ENCODE measurements around the gene REV1. TPM values are rescaled to one million over a fixed set of nuclear protein-coding genes. Genes with fewer than 3 reads are reported as not detected.

REV1 gene
- total and polyA plus RNA-seq, 2 of the 8 experiments (the other 6 are each of a cell fraction or from before 2014, with no cell fraction given): 16.6 to 34.3 TPM

DNA sequence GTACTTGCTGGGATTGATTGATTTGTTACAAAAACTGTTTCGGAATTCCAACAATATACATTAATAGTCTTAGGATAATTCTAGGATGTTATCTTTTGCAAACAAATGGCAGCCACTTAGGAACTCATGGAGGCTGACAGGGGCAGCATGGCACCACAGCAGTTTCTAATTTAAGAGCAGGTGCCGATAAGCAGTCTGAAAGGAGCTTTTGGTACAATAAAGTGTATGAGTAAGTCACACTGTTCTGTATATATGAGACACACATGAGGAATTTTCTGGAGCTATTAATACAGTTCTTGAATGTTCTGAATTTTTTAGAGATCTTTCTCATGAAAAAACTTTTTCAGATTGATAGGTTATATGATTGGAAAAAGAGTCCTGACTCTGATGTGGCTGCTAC lies 100.4 kb downstream of the REV1 start:
- Histone ChIP-seq H3K23ac (ENCODE audit: insufficient read length) (no peak overlapping the region), H3K4me2 (ENCODE audit: insufficient read depth in 1 of 2, low read depth in 2 of 2, low read length in 2 of 2) (no peak overlapping the region), H3K9ac (replicated peaks in 1 of 4; ENCODE audit: extremely low read depth in 1 of 4, low read depth in 3 of 4, low read length in 3 of 4) (no peak overlapping the region), H2BK12ac (ENCODE audit: low read depth, low read length) (no peak overlapping the region), H3K4me1 (replicated peaks in 1 of 4; ENCODE audit: control insufficient read depth in 3 of 4, insufficient read depth in 4 of 4, low read length in 3 of 4) (no peaks in the 10 kb centered on the region), H2AFZ (ENCODE audit: low read length) (no peak overlapping the region), H2BK120ac (replicated peaks; ENCODE audit: low read depth, low read length) (no peak overlapping the region), H3K4me3 (ENCODE audit: extremely low read depth in 1 of 4, insufficient read depth in 2 of 4, low read depth in 3 of 4, low read length in 4 of 4) (no peak overlapping the region), H4K20me1 (replicated peaks in 1 of 2; ENCODE audit: control insufficient read depth in 1 of 2, insufficient read depth in 2 of 2, low read length in 2 of 2) (no peaks in the 10 kb centered on the region), H3K4ac (replicated peaks; ENCODE audit: insufficient read length, low read depth, low read length) (no peak overlapping the region), H2BK5ac (ENCODE audit: low read depth, low read length) (no peak overlapping the region), H3K27me3 (replicated peaks in 1 of 4; ENCODE audit: control insufficient read depth in 3 of 4, extremely low read depth in 1 of 4, insufficient read depth in 3 of 4, low read length in 3 of 4) (no peaks in the 10 kb centered on the region), H2BK20ac (ENCODE audit: low read length) (no peak overlapping the region), H3K18ac (ENCODE audit: extremely low read depth, low read length) (no peak overlapping the region), H4K5ac (ENCODE audit: insufficient read length, low read depth, low read length) (no peak overlapping the region), H4K8ac (ENCODE audit: extremely low read depth, insufficient read depth, low read length) (no peak overlapping the region), H3K23me2 (ENCODE audit: low read depth, low read length) (no peaks in the 10 kb centered on the region; the same call in 1 of the 2 replicates), H3K9me3 (ENCODE audit: insufficient read depth in 2 of 2, low read depth in 1 of 2, low read length in 1 of 2) (no peaks in the 10 kb centered on the region), H2BK15ac (ENCODE audit: low read length) (no peak overlapping the region), H3K27ac (ENCODE audit: low read depth, low read length) (no peak overlapping the region), H2AK5ac (ENCODE audit: low read depth, low read length) (no peak overlapping the region), H4K91ac (replicated peaks; ENCODE audit: insufficient read length, low read length) (no peak overlapping the region), H3K79me2 (ENCODE audit: control insufficient read depth in 1 of 2, insufficient read depth in 2 of 2, low read length in 2 of 2) (0 out of 4 replicates have a peak, but pooled peaks cover 0 to 2% of the 10 kb centered on the region in 2 experiments), H3K56ac (replicated peaks; ENCODE audit: insufficient read length, low read depth, low read length) (no peak overlapping the region), H3K36me3 (ENCODE audit: control insufficient read depth in 2 of 4, insufficient read depth in 4 of 4, low read length in 3 of 4) (peaks cover 5 to 47% (median 26%) of the 10 kb centered on the region in 4 experiments), H3K79me1 (ENCODE audit: low read depth, low read length) (no peaks in the 10 kb centered on the region), H3K14ac (ENCODE audit: insufficient read length) (no peak overlapping the region)
- WGBS, 2 experiments (ENCODE audit: extremely low coverage in 1 of 2, insufficient coverage in 1 of 2, insufficient read length in 1 of 2, insufficient replicate concordance in 2 of 2, low coverage in 1 of 2, low lambda C conversion rate in 2 of 2, missing lambda C conversion rate in 1 of 2): 85% methylated on average over 2 of the region's 2 CpGs; no CpG with 5 or more reads in 1 of the 2 experiments
- DNase-seq (ENCODE audit: low read depth in 1 of 2, low spot score in 2 of 2) (no peak), FAIRE-seq (no peak)
- no peak for TF ChIP-seq BACH1 (IDR thresholded peaks at IDR 0.05; ENCODE audit: low read length)
- TF ChIP-seq EP300 (IDR thresholded peaks at IDR 0.05; ENCODE audit: borderline replicate concordance in 1 of 2, low read depth in 2 of 2, low read length in 2 of 2): no peak
- no peak for TF ChIP-seq POLR2AphosphoS5 (IDR thresholded peaks at IDR 0.05; ENCODE audit: low read depth, low read length)
- no peak for TF ChIP-seq RNF2 (IDR thresholded peaks at IDR 0.05; ENCODE audit: borderline replicate concordance, low read depth, low read length, missing control alignments, poor library complexity, severe bottlenecking)
- TF ChIP-seq KDM1A (IDR thresholded peaks at IDR 0.05; ENCODE audit: borderline replicate concordance, low read length): no peak
- TF ChIP-seq CEBPB (IDR thresholded peaks at IDR 0.05; ENCODE audit: low read depth, low read length): no peak
- POLR2A ChIA-PET (ENCODE audit: partially characterized antibody): interaction anchor here (1.6 kb wide), 1 partner anchor 10 kb away, joined by 4 read pairs; no protein-coding TSS in a partner anchor
- CTCF ChIA-PET (ENCODE audit: partially characterized antibody): interaction anchor here (0.6 to 1.2 kb wide), 3 partner anchors 167 to 871 kb away, joined by 3 to 4 read pairs (median 3); no protein-coding TSS in a partner anchor

All from H1 (cell line).